HG03060 (cell line): ENCODE results near the gene PLA2G4D.

Experiments used
- ATAC-seq: cut with Tn5 transposase; IDR thresholded peaks from one replicate; pipeline ENCODE4 v1.9.1; 2021; ENCODE audit warnings: low read depth, moderate number of reproducible peaks; ENCODE audit not compliant: unreplicated experiment

The PLA2G4D gene

GRCh38 chr15:42079401-42079908, 14.9 kb downstream of the PLA2G4D start:
- ATAC-seq: no peak

GRCh38 chr15:42078903-42079302, 15.5 kb downstream of the PLA2G4D start:
- no peak for ATAC-seq

- no peak for ATAC-seq
Observed at GRCh38 chr15:42077689-42078088, 16.7 kb downstream of the PLA2G4D start.

- ATAC-seq: no peak
Observed at GRCh38 chr15:42073418-42073817, 20.9 kb downstream of the PLA2G4D start.

- ATAC-seq: no peak
Observed at GRCh38 chr15:42072141-42072685, 22.1 kb downstream of the PLA2G4D start.

- ATAC-seq: no peak
Observed at GRCh38 chr15:42071717-42072116, 22.6 kb downstream of the PLA2G4D start.

GRCh38 chr15:42070976-42071350, 23.4 kb downstream of the PLA2G4D start:
- ATAC-seq: no peak

- no peak for ATAC-seq
Observed at GRCh38 chr15:42070279-42070975, 23.9 kb downstream of the PLA2G4D start.

GRCh38 chr15:42069496-42070278, 24.7 kb downstream of the PLA2G4D start:
- no peak for ATAC-seq

- no peak for ATAC-seq
Observed at GRCh38 chr15:42069025-42069424, 25.3 kb downstream of the PLA2G4D start.

- ATAC-seq: no peak
Observed at GRCh38 chr15:42068601-42069000, 25.8 kb downstream of the PLA2G4D start.

- no peak for ATAC-seq
Observed at GRCh38 chr15:42066764-42067415, 27.5 kb downstream of the PLA2G4D start.

GRCh38 chr15:42065468-42065867, 28.9 kb downstream of the PLA2G4D start:
- no peak for ATAC-seq

- ATAC-seq: no peak
Observed at GRCh38 chr15:42065033-42065432, 29.3 kb downstream of the PLA2G4D start.

GRCh38 chr15:42064271-42064670, 30.1 kb downstream of the PLA2G4D start:
- ATAC-seq: no peak

GRCh38 chr15:42063122-42063848, 31.1 kb downstream of the PLA2G4D start:
- no peak for ATAC-seq

GRCh38 chr15:42062284-42062806, 32.0 kb downstream of the PLA2G4D start:
- no peak for ATAC-seq

- no peak for ATAC-seq
Observed at GRCh38 chr15:42060797-42061196, 33.6 kb downstream of the PLA2G4D start.

GRCh38 chr15:42060477-42060763, 33.9 kb downstream of the PLA2G4D start:
- ATAC-seq: no peak
